ENCODE data around the gene PATZ1. TPM values are rescaled to one million over a fixed set of nuclear protein-coding genes. Genes with fewer than 3 reads are reported as not detected.

PATZ1 gene
- total and polyA plus RNA-seq, 2 donors (not counting 3 experiments of a cell fraction or from before 2014, with no cell fraction given) = 19.7 to 23.7 TPM

DNA sequence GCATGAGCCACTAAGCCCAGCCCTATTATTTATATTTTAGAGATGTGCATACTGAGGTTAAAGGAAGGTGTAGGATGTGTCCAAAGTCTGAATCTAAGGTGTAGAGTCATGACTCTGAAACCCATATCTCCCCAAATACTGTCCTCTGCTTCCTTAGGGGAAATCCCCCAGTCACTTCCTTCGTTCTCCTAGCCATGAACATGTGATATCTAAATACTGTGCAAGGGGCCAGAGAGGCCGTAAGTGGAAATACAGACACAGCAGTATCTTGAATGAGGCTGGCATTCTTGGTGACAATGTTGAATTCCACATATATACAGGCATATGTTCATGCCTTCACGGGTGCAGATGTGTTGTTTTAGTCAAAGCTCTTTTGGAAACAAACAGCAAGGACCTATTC is 21.3 kb upstream of the PATZ1 start:
- dilution Hi-C loops (cut with MboI; ENCODE audit: extremely low pct_ligation_motif_present, low sequenced_read_pairs) = no loop called here
- CTCF ChIA-PET = interaction anchor here (1.2 to 1.7 kb wide), 3 partner anchors 10 to 25 kb away, joined by 3 to 4 read pairs (median 4); no protein-coding TSS in a partner anchor

More for the DNA sequence above, 21.3 kb upstream of the PATZ1 start:
- H3K4me3 ChIP-seq (replicated peaks in 1 of 3; ENCODE audit: insufficient read depth in 1 of 3, low read depth in 1 of 3, low read length in 3 of 3) = no peak overlapping the region
- H3K9ac ChIP-seq (replicated peaks; ENCODE audit: extremely low read depth, insufficient read depth, low read length) = no peak overlapping the region
- H3K9me1 ChIP-seq (replicated peaks; ENCODE audit: control insufficient read depth, extremely low read depth, insufficient read depth, low read length) = no peaks in the 10 kb centered on the region
- FAIRE-seq (no peak), DNase-seq (ENCODE audit: low read depth, low spot score) (no peak)
- no peaks in the 10 kb centered on the region for H3K79me2 ChIP-seq (ENCODE audit: control insufficient read depth, insufficient read depth, low read length)
- no peak overlapping the region for H2AFZ ChIP-seq (ENCODE audit: low read depth, low read length)
- TF ChIP-seq JUN (IDR thresholded peaks at IDR 0.05; ENCODE audit: borderline replicate concordance, insufficient read depth, insufficient read length, low read depth) (no peak), MYC (IDR thresholded peaks at IDR 0.05; ENCODE audit: low read depth, low read length) (no peak), FOS (IDR thresholded peaks at IDR 0.05; ENCODE audit: borderline replicate concordance, insufficient read depth, low read length) (no peak), POLR2AphosphoS5 (IDR thresholded peaks at IDR 0.05; ENCODE audit: insufficient read depth, low read depth, low read length) (no peak), CTCF (IDR thresholded peaks at IDR 0.05; ENCODE audit: extremely low read depth in 1 of 2, insufficient read depth in 1 of 2, low read depth in 1 of 2, low read length in 2 of 2) (no peak), POLR2A (IDR thresholded peaks at IDR 0.05; ENCODE audit: low read depth, low read length) (no peak), EZH2 (IDR thresholded peaks at IDR 0.05; ENCODE audit: borderline replicate concordance, low read depth, low read length, severe bottlenecking) (no peak)
- intact Hi-C loops (cut with micrococcal nuclease) = no loop called here
- no TSS peak for BruUV-seq (replicated peaks)
- no peaks in the 10 kb centered on the region for H3K27me3 ChIP-seq (ENCODE audit: control insufficient read depth in 2 of 2, insufficient read depth in 2 of 2, low read length in 2 of 2)
- no peaks in the 10 kb centered on the region for H4K20me1 ChIP-seq (replicated peaks; ENCODE audit: control insufficient read depth, extremely low read depth, insufficient read depth, low read length)
- no peaks in the 10 kb centered on the region for H3K9me3 ChIP-seq (replicated peaks; ENCODE audit: control insufficient read depth, insufficient read depth, low read length)
- H3K36me3 ChIP-seq (ENCODE audit: control insufficient read depth in 2 of 2, extremely low read depth in 1 of 2, insufficient read depth in 2 of 2, low read length in 2 of 2) = no peaks in the 10 kb centered on the region
- no peak overlapping the region for H3K27ac ChIP-seq (ENCODE audit: insufficient read depth, low read depth, low read length)
- H3K4me2 ChIP-seq (ENCODE audit: insufficient read depth, low read length) = no peak overlapping the region
- POLR2A ChIA-PET = no interaction called here
- no peaks in the 10 kb centered on the region for H3K4me1 ChIP-seq (ENCODE audit: control insufficient read depth, extremely low read depth, insufficient read depth, low read length)
